GM12892 (cell line): ENCODE data around the gene STK11.
A peak's percentile ranks its signal among the peaks of the same experiment; 100 is the strongest.

Experiments
- POLR2AphosphoS5 ChIP-seq: IDR thresholded peaks from 2 replicates; pipeline ENCODE4 v1.6.1; 2011; ENCODE audit warnings: low read depth, low read length, control low read depth
- TAF1 ChIP-seq: IDR thresholded peaks from 2 replicates; pipeline ENCODE4 v1.6.1; 2011; ENCODE audit warnings: low read depth, mild to moderate bottlenecking, control low read depth, low read length, borderline replicate concordance

DNA sequence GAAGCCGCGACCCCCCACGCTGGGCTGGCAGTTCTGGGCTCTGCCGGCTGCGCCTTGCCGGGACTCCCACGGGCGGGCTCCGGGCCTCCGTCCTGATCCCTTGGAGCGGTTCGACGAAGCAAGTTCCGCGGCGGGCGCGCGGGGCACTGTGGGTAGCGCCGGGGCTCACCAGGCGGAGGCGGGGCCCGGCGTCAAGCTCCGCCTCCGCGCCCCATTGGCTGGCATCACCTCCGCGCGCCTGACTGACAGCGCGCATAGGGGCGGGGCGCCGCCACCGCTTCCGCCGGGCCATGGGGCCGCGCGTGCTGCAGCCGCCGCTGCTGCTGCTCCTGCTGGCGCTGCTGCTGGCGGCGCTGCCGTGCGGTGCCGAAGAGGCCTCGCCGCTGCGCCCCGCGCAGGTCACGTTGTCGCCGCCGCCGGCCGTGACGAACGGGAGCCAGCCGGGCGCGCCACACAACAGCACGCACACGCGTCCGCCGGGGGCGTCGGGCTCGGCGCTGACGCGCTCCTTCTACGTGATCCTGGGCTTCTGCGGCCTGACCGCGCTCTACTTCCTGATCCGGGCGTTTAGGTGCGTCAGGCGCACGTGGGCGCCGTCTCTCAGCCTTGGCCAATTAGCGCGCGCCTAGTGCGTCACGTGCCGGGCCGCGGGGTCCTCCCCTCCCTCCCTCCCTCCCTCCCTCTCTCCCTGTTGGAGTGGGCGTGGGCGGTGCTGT is 69.8 kb downstream of the STK11 start, which contains the start of gene FAM174C:
- TF ChIP-seq TAF1 (peak; percentile 33), POLR2AphosphoS5 (peak; percentile 89)
